Smooth muscle cell (in vitro differentiated cells): ENCODE results near the gene JARID2. TPM values are rescaled to one million over a fixed set of nuclear protein-coding genes. Genes with fewer than 3 reads are reported as not detected.

Experiments used
- DNase-seq: peaks from one replicate; lab custom pipeline; 2025; ENCODE audit not compliant: unreplicated experiment; lab: John Stamatoyannopoulos, UW
- H2AFZ ChIP-seq: fragments of 200-600 bp; sonication (generic); 2 replicates; pipeline ENCODE4 v1.6.0; 2016; ENCODE audit warnings: antibody characterized with exemption, low read depth, mild to moderate bottlenecking
- H3F3A ChIP-seq: fragments of 200-600 bp; sonication (generic); 2 replicates; pipeline ENCODE4 v1.6.0; 2017; ENCODE audit warnings: antibody characterized with exemption, low read depth
- H3K27ac ChIP-seq: fragments of 200-600 bp; sonication (generic); 2 replicates; pipeline ENCODE4 v1.5.1; 2016; ENCODE audit warnings: low read depth, mild to moderate bottlenecking
- H3K27me3 ChIP-seq: fragments of 200-600 bp; sonication (generic); 2 replicates; pipeline ENCODE4 v1.6.1; 2016; ENCODE audit warnings: low read depth, mild to moderate bottlenecking
- H3K36me3 ChIP-seq: fragments of 200-600 bp; sonication (generic); 2 replicates; pipeline ENCODE4 v1.5.1; 2016; ENCODE audit warnings: low read depth
- H3K4me1 ChIP-seq: fragments of 200-600 bp; sonication (generic); 2 replicates; pipeline ENCODE4 v1.5.1; 2016; ENCODE audit warnings: low read depth
- H3K4me2 ChIP-seq: fragments of 200-600 bp; sonication (generic); 2 replicates; pipeline ENCODE4 v1.6.0; 2016; ENCODE audit warnings: mild to moderate bottlenecking
- H3K4me3 ChIP-seq: fragments of 200-600 bp; sonication (generic); 2 replicates; pipeline ENCODE4 v1.5.1; 2016; ENCODE audit warnings: mild to moderate bottlenecking
- H3K79me2 ChIP-seq: fragments of 200-600 bp; sonication (generic); 2 replicates; pipeline ENCODE4 v1.6.0; 2016; ENCODE audit warnings: low read depth, mild to moderate bottlenecking
- H3K9ac ChIP-seq: fragments of 200-600 bp; sonication (generic); 2 replicates; pipeline ENCODE4 v1.6.0; 2016; ENCODE audit warnings: low read depth
- H3K9me3 ChIP-seq: fragments of 200-600 bp; sonication (generic); replicated peaks from 2 replicates; pipeline ENCODE4 v1.5.1; 2016; ENCODE audit warnings: low read depth
- H4K20me1 ChIP-seq: fragments of 200-600 bp; sonication (generic); 2 replicates; pipeline ENCODE4 v1.6.0; 2016; ENCODE audit warnings: low read depth
- WGBS: methylation state at CpG from one replicate; pipeline ENCODE4 v1.1.7; 2016; ENCODE audit warnings: low lambda C conversion rate; 5-methylcytosine and 5-hydroxymethylcytosine counted together
- polyA plus RNA-seq: library from polyadenylated mRNA; unstranded; fragments of >200 nt; fragmentation: Nextera tagmentation; extraction: Ambion mirVana; gene quantifications from 2 replicates; pipeline ENCODE4 v1.2.1, GENCODE V29; 2016
- total RNA-seq: library from RNA; depleted of rRNA; stranded (reverse); fragments of >200 nt; gene quantifications from 2 replicates; pipeline ENCODE4 v1.2.3, GENCODE V29; 2014
- TF ChIP-seq, protein P1 (sequence below): fragments of 200-600 bp; sonication (generic); IDR thresholded peaks from 2 replicates; pipeline ENCODE4 v1.5.1; 2017; ENCODE audit warnings: borderline replicate concordance, mild to moderate bottlenecking, antibody characterized with exemption; ENCODE audit not compliant: insufficient read depth, poor library complexity, severe bottlenecking

The JARID2 gene
- total and polyA plus RNA-seq, 2 experiments from 2014 or later = 5.2 to 10.2 TPM

DNA sequence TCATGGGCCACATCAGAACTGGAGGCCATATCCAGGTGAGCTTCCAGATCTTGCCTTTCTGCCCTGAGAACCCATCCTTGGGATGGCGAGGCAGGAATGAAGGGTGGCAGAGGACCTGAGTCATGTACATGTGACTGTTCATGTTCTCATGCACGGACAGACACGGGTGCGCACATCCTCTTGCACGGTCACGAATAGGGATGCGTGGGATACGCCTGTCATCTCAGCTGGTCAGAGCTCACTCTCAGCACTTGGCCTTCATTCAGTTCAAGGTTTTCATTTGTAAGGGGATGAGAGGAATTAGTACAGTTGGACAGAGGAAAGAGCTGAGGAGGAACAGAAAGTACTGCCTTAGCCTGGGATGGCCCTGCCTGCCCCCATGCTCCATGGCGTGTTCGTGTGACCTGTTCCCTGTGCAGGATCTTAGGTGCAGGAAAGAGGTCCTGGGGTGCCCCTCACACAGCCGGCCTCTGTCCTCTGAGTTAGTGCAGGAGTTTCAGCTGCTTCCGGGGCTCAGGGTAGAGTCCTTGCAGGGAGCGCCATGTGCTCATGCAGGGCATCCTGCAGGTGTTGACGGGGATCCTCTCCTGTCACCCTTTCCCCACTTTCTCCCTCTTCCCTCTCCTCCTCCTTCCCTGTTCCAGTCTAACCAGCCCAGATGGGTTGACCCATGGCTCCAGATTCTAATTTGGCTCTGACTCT is 243.5 kb downstream of the JARID2 start:
- Histone ChIP-seq H3K9me3 (no peaks in the 10 kb centered on the region), H3K4me1 (peaks cover 9% of the 10 kb centered on the region), H3K4me3 (no peak overlapping the region), H3K79me2 (peaks cover 1% of the 10 kb centered on the region), H3K36me3 (no peaks in the 10 kb centered on the region), H3K9ac (no peak overlapping the region), H3K4me2 (no peak overlapping the region), H4K20me1 (peaks cover 68% of the 10 kb centered on the region), H3K27ac (no peak overlapping the region), H3F3A (peaks cover 5% of the 10 kb centered on the region), H2AFZ (no peak overlapping the region), H3K27me3 (no peaks in the 10 kb centered on the region)
- TF ChIP-seq, protein P1, sequence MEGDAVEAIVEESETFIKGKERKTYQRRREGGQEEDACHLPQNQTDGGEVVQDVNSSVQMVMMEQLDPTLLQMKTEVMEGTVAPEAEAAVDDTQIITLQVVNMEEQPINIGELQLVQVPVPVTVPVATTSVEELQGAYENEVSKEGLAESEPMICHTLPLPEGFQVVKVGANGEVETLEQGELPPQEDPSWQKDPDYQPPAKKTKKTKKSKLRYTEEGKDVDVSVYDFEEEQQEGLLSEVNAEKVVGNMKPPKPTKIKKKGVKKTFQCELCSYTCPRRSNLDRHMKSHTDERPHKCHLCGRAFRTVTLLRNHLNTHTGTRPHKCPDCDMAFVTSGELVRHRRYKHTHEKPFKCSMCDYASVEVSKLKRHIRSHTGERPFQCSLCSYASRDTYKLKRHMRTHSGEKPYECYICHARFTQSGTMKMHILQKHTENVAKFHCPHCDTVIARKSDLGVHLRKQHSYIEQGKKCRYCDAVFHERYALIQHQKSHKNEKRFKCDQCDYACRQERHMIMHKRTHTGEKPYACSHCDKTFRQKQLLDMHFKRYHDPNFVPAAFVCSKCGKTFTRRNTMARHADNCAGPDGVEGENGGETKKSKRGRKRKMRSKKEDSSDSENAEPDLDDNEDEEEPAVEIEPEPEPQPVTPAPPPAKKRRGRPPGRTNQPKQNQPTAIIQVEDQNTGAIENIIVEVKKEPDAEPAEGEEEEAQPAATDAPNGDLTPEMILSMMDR = no peak
- 87% methylated on average over 14 of the region's 14 CpGs for WGBS
- DNase-seq = no peak

DNA sequence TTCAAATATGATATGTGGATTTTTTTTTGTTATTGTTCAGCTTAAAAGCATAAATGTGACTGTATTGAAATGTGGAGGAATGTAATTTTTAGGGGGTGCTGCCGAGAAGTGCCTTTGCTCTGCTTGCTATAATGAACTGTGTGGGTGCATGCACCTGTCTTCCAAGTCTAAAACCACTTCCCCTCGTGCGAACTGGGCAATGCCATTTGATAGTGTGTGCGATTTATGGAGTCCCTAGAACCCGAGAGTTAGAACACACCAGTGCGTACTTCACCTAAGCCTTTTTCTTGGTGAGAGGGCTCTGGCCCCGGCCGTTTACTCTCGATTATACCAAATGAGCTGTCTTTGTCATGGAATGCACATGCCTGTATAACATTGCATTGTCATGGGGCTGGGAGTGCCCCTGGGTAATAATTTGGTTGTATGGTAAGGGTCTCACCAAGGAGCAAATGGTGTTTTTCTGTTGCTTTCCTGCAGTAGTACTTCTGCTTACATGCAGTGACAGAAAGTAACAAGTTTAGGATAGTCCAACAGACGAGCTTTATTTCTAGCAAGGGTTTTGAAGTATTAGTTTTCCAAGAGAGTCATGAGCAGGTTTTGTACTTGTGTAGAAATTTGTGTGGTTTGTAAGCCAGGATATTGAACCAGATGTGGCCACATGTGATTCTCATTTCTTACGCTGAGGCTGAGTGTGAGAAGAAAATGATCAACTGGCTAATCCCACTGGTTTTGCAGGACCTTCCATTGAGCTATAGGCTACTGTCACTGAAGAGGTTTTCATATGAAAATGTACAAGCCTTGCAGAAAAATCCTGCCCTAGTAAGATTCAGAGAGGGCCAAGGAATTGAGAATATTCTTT is 244.6 kb downstream of the JARID2 start:
- WGBS = 87% methylated on average over 11 of the region's 11 CpGs
- H3K79me2 ChIP-seq = no peaks in the 10 kb centered on the region
- H3K27me3 ChIP-seq = no peaks in the 10 kb centered on the region
- H2AFZ ChIP-seq = no peak overlapping the region
- no peak overlapping the region for H3K4me2 ChIP-seq
- H3K9me3 ChIP-seq = no peaks in the 10 kb centered on the region
- peaks cover 5% of the 10 kb centered on the region for H3F3A ChIP-seq
- no peak overlapping the region for H3K9ac ChIP-seq
- H3K4me1 ChIP-seq = peaks cover 9% of the 10 kb centered on the region
- H3K27ac ChIP-seq = no peak overlapping the region
- H3K36me3 ChIP-seq = no peaks in the 10 kb centered on the region
- H4K20me1 ChIP-seq = peaks cover 67% of the 10 kb centered on the region
- TF ChIP-seq, protein P1 = no peak
- no peak for DNase-seq
- no peak overlapping the region for H3K4me3 ChIP-seq

DNA sequence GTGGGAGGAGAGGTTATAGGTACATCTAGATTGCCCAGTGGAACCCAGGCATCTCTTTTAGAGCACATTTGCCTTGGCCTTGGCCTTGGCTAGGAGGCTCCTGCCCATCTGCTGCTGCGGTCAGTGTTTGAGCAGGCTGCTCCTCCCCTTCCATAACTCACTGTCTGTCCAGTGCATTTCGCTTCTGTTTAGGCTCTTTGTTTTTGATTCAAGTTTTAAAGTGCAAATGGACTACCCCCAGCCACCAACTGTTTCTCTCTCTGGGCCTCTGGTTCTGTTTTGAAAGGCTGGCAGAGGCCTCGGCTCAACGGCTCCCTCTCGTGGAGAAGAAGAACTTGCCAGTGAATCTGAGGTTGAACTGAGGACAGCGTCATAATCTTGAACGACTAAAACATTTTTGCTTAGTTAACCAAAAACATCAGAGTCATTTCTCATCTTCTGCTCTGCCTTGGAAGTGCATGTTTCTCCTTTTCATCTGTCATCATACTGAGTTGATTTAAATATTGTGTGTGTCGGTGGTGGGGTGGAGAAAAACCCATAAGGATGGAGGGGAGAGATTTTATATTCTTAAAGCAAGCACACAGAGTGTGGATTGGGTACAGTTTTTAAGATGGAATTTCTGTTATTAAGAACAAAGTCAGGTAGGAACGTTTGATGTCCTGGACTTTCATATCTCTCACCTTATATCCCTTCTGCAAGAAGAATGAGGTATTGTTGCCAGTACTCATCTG is 245.6 kb downstream of the JARID2 start:
- WGBS = 26% methylated on average over 9 of the region's 9 CpGs
- Histone ChIP-seq H3K4me1 (peaks cover 9% of the 10 kb centered on the region), H4K20me1 (peaks cover 62% of the 10 kb centered on the region), H3K79me2 (no peaks in the 10 kb centered on the region), H2AFZ (no peak overlapping the region), H3K9ac (no peak overlapping the region), H3K36me3 (no peaks in the 10 kb centered on the region), H3K4me2 (no peak overlapping the region), H3K27ac (no peak overlapping the region), H3K4me3 (no peak overlapping the region), H3K27me3 (no peaks in the 10 kb centered on the region), H3F3A (peaks cover 5% of the 10 kb centered on the region), H3K9me3 (no peaks in the 10 kb centered on the region)
- peak; percentile 11 for DNase-seq
- TF ChIP-seq, protein P1 = peak; percentile 90
